Kidney (tissue), 14 donors: ENCODE measurements around the gene LIN52. TPM values are rescaled to one million over a fixed set of nuclear protein-coding genes. Genes with fewer than 3 reads are reported as not detected.

Experiments
- DNase-seq, 5 donors: peaks; one replicate each; pipeline ENCODE4 v3.0.0-alpha.2; 2013 to 2020
- FAIRE-seq: peaks from 2 replicates; lab custom pipeline; 2012; peaks lifted over from hg19 to GRCh38; lab: Jason Lieb, UNC
- H3K27ac ChIP-seq, 2 donors: one replicate each; pipeline ENCODE4 v1.7.0; 2013; ENCODE audit warnings: low read depth in 2 of 2, low read length in 2 of 2, inconsistent platforms in 1 of 2
- H3K27me3 ChIP-seq: one replicate; pipeline ENCODE4 v1.7.1; 2013; ENCODE audit warnings: low read length, inconsistent platforms; ENCODE audit not compliant: control insufficient read depth, insufficient read depth
- H3K36me3 ChIP-seq, 3 donors: one replicate each; pipeline versions ENCODE4 v1.7.0 to v1.7.1; 2013; ENCODE audit warnings: low read length in 3 of 3, control low read depth in 1 of 3, inconsistent platforms in 1 of 3; ENCODE audit not compliant: insufficient read depth in 3 of 3, control insufficient read depth in 2 of 3
- H3K4me1 ChIP-seq, 3 donors: one replicate each; pipeline versions ENCODE4 v1.7.0 to v1.7.1; 2013; ENCODE audit warnings: low read length in 3 of 3, inconsistent platforms in 1 of 3, low read depth in 1 of 3; ENCODE audit not compliant: control insufficient read depth in 2 of 3, insufficient read depth in 2 of 3
- H3K4me3 ChIP-seq, 3 donors: one replicate each; pipeline versions ENCODE4 v1.7.0 to v1.8.1; 2013; ENCODE audit warnings: low read length in 3 of 3, control low read depth in 1 of 3, inconsistent platforms in 1 of 3
- H3K9ac ChIP-seq, 3 donors: one replicate each; pipeline versions ENCODE4 v1.7.0 to v1.7.1; 2013; ENCODE audit warnings: low read length in 3 of 3, control low read depth in 1 of 3, inconsistent platforms in 1 of 3
- H3K9me3 ChIP-seq, 3 donors: one replicate each; pipeline versions ENCODE4 v1.7.0 to v1.7.1; 2013; ENCODE audit warnings: low read length in 3 of 3, control low read depth in 1 of 3, inconsistent platforms in 1 of 3; ENCODE audit not compliant: control insufficient read depth in 2 of 3, insufficient read depth in 1 of 3
- CTCF ChIP-seq: IDR thresholded peaks from 3 replicates; pipeline ENCODE4 v1.5.1; 2012; ENCODE audit warnings: mild to moderate bottlenecking, moderate library complexity, borderline replicate concordance; ENCODE audit not compliant: insufficient read depth; ENCODE audit errors: extremely low read depth
- intact Hi-C: fragments of 100-400 bp; cut with DNase I; formaldehyde crosslinking; loops from one replicate; pipeline ENCODE4 v1.11.1; 2022
- polyA plus RNA-seq: library from polyadenylated mRNA; stranded (reverse); fragments of 350-450 nt; fragmentation: Illumina TruSeq; extraction: RNeasy Lipid Tissue Mini Kit (QIAGEN cat#74804); gene quantifications from one replicate; pipeline ENCODE4 v1.2.3, GENCODE V29; 2014; ENCODE audit warnings: low read depth, low replicate concordance; ENCODE audit not compliant: insufficient read depth
- total RNA-seq: library from RNA; stranded (reverse); fragmentation: NEBNext Ultra II Directional; extraction: Animal tissue kit (Norgen Biotek cat#: 25700); gene quantifications from one replicate; pipeline ENCODE4 v1.2.1, GENCODE V29; 2021
- donor health status: control.
- donor health status: control.
- donor health status: control.
- donor health status: control.
- donor health status: control.
- donor health status: DM: yes; HTN: yes; CAD: no.
- donor health status: Normal renal cell carcinoma (clear cell type).

LIN52 gene
- total and polyA plus RNA-seq, 2 donors from 2014 or later: 8.5 to 13.3 TPM

GRCh38 chr14:74144789-74145188 lies 60.0 kb downstream of the LIN52 start:
- H3K4me3 ChIP-seq: no peak overlapping the region
- H3K36me3 ChIP-seq: no peaks in the 10 kb centered on the region
- no peak overlapping the region for H3K27ac ChIP-seq
- H3K4me1 ChIP-seq: peaks cover 0 to 18% (median 4%) of the 10 kb centered on the region in 3 donors
- FAIRE-seq (no peak), DNase-seq (no peak)
- H3K9me3 ChIP-seq: no peaks in the 10 kb centered on the region
- no peaks in the 10 kb centered on the region for H3K27me3 ChIP-seq
- no peak overlapping the region for H3K9ac ChIP-seq
- no peak for TF ChIP-seq CTCF
- intact Hi-C loops: no loop called here

DNA sequence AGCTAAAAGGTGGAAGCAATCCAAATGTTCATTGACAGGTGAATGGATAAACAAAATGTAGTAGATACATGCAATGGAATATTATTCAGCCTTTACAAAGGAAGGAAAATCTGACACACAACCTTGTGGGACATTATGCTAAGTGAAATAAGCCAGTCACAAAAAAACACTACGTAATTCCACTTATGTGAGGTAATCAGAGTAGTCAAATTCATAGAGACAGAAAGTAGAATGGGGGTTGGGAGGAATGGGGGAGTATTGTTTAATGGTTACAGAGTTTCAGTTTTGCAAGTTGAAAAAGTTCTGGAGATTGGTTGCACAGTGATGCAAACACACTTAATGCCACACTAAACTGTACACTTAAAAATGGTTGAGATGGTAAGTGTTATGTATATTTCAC lies 62.8 kb downstream of the LIN52 start:
- Histone ChIP-seq H3K36me3 (no peaks in the 10 kb centered on the region), H3K4me1 (no peaks in the 10 kb centered on the region), H3K27ac (no peak overlapping the region), H3K27me3 (no peaks in the 10 kb centered on the region), H3K4me3 (no peak overlapping the region), H3K9ac (no peak overlapping the region), H3K9me3 (no peaks in the 10 kb centered on the region)
- no peak for TF ChIP-seq CTCF
- no peak for FAIRE-seq
- intact Hi-C loops: no loop called here
- DNase-seq: no peak

DNA sequence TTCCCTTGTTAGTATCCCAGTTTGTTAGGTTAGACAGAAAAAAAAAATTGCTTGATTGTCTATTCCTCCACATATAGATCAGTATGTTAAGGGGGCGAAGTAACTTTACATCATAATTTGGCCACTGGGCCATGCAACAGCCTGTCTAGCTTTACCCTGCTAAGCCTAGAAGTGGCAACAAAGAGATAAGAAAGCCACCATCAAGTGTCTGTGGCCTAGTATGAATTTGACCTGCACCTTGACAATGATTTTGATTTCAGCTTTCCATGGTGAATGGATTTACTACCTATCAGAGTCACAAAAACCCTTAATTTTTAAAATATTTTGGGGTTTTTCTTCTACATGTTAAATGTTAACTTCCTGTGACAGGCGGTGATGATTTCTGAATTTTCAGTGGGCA lies 63.9 kb downstream of the LIN52 start:
- Histone ChIP-seq H3K36me3 (no peaks in the 10 kb centered on the region), H3K27me3 (no peaks in the 10 kb centered on the region), H3K4me3 (no peak overlapping the region), H3K9me3 (no peaks in the 10 kb centered on the region), H3K9ac (no peak overlapping the region), H3K4me1 (no peaks in the 10 kb centered on the region), H3K27ac (no peak overlapping the region)
- intact Hi-C loops: no loop called here
- FAIRE-seq: no peak
- TF ChIP-seq CTCF: no peak
- DNase-seq: no peak

DNA sequence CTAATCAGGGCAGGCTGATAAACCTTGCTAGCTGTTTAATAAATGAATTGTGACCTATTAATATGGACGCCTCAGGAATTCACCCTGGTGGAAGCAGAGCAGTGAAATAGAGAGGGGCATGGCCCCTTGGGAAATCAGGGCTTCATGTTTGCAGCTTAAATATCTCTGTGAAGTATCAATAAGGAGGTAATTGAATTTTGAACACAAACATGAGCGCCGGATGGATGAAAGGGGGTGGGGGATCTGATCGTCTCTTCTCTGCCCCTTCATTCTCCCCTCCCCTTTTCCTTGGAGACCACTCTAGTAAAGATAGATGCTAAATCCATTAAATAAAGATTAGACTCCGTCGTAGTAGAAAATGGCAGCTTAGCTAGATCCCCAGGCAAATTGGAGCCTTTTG lies 70.5 kb downstream of the LIN52 start:
- H3K9me3 ChIP-seq: no peaks in the 10 kb centered on the region
- no peak for FAIRE-seq
- H3K4me3 ChIP-seq: no peak overlapping the region

More for the DNA sequence above, 70.5 kb downstream of the LIN52 start:
- no peak for TF ChIP-seq CTCF
- intact Hi-C loops: no loop called here
- H3K9ac ChIP-seq: no peak overlapping the region
- no peak for DNase-seq
- H3K36me3 ChIP-seq: no peaks in the 10 kb centered on the region
- H3K27me3 ChIP-seq: no peaks in the 10 kb centered on the region
- no peak overlapping the region for H3K27ac ChIP-seq
- peaks cover 0 to 6% (median 0%) of the 10 kb centered on the region in 3 donors for H3K4me1 ChIP-seq
